Esophagus muscularis mucosa (tissue), 4 donors: ENCODE results near the gene TSGA10.
A peak's percentile ranks its signal among the peaks of the same experiment; 100 is the strongest.

Experiments
- EP300 ChIP-seq: sonication (generic); formaldehyde crosslinking; IDR thresholded peaks from one replicate; pipeline ENCODE4 v1.6.1; 2017; ENCODE audit warnings: antibody characterized with exemption
- POLR2A ChIP-seq: fragments of 450-650 bp; IDR thresholded peaks from one replicate; pipeline ENCODE4 v1.6.1; 2017; ENCODE audit warnings: antibody characterized with exemption, moderate library complexity, mild to moderate bottlenecking, low read depth
- POLR2AphosphoS5 ChIP-seq, 2 donors: sonication (generic); formaldehyde crosslinking; IDR thresholded peaks; one replicate each; pipeline ENCODE4 v1.6.1; 2017; ENCODE audit warnings: antibody characterized with exemption in 2 of 2
- TF ChIP-seq, protein P1 (sequence below), 3 experiments: fragments of 200-600 bp in 2 of 3; fragments of 450-650 bp in 1 of 3; sonication (generic) in 2 of 3; IDR thresholded peaks; one replicate each; pipeline ENCODE4 v1.5.1; 2017 to 2019; ENCODE audit warnings: antibody characterized with exemption in 3 of 3, mild to moderate bottlenecking in 2 of 3, moderate library complexity in 1 of 3

DNA sequence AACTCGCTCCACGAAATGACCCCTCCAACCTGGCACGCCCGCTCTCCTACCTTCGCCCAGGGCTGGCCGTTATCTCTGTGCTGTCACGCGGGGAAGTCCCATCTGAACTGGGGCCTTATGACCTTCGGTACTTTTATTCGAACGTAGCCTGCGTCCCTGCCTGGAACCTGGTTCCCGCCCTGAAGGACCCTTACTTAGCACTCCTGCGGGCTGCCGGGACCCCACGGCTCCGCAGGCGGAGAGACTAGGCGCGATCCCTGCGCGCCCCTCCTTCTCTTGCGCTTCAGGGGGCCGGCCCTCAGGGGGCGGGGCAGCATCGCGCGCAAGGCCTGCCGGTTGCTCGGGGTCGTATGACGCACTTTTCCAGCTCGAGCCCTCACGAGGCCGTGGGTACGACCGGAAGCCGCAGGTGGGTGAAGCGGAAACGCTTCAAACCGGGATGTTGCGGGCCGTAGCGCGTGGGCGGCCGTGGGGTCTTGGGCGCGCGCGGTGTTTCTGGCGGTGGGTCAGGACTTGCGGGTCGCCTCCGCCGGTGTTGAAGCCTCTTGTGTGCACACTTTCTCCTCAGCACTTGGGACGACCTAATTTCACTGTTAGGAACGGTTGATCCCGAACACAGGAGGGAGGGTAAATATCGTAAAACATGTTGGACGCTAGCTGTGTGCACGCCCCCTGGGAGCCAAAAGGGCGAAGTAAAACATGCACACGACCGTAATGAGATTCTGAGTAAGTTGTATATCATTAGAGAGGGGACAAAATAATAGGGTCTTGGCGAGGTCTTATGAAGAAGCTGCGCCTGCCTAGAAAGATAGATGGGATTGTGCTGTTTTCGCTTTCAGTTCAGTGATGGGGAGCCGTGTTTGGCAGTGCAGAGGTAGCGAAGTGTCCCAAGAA, at the start of gene TSGA10, which contains the start of gene LIPT1:
- TF ChIP-seq, protein P1, sequence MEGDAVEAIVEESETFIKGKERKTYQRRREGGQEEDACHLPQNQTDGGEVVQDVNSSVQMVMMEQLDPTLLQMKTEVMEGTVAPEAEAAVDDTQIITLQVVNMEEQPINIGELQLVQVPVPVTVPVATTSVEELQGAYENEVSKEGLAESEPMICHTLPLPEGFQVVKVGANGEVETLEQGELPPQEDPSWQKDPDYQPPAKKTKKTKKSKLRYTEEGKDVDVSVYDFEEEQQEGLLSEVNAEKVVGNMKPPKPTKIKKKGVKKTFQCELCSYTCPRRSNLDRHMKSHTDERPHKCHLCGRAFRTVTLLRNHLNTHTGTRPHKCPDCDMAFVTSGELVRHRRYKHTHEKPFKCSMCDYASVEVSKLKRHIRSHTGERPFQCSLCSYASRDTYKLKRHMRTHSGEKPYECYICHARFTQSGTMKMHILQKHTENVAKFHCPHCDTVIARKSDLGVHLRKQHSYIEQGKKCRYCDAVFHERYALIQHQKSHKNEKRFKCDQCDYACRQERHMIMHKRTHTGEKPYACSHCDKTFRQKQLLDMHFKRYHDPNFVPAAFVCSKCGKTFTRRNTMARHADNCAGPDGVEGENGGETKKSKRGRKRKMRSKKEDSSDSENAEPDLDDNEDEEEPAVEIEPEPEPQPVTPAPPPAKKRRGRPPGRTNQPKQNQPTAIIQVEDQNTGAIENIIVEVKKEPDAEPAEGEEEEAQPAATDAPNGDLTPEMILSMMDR (IDR thresholded peaks at IDR 0.05): peak in 1 of 3 experiments; percentile 9
- TF ChIP-seq POLR2A: peak; percentile 85
- TF ChIP-seq POLR2AphosphoS5 (IDR thresholded peaks at IDR 0.05): peak; percentile 95 to 99
- peak; percentile 62 for TF ChIP-seq EP300
